HT-29 (cell line): ENCODE results near the gene PTOV1. TPM values are rescaled to one million over a fixed set of nuclear protein-coding genes. Genes with fewer than 3 reads are reported as not detected.

Experiments used
- DNase-seq: peaks from one replicate; pipeline ENCODE4 v3.0.0-alpha.2; 2015; ENCODE audit warnings: low spot score
- total RNA-seq: library from RNA; depleted of rRNA; stranded (reverse); fragments of >200 nt; shearing (Covaris generic); gene quantifications from 2 replicates; pipeline ENCODE4 v1.2.3, GENCODE V29; 2014

PTOV1 gene
- total RNA-seq, 1 experiment from 2014 or later: 218 TPM

DNA sequence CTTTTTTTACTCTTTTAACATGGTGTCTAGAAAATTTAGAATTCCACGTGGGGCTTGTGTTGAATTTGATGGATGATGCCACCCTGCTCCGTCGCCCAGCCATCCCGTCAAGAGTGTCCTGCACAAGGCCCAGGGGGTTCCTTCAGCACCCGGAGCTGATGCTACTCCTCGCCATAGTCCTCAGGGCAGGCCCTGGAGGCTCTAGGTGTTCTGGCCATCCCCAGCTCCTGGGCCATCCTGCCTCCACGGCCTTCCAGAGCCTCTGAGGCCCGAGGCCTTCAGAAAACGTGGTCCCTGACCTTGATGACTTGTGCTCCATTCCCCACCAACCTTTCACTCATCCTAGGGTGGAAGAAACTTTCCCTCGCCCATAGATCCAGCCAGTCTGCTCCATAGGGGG is 22.9 kb downstream of the PTOV1 start:
- no peak for DNase-seq

- no peak for DNase-seq
Measured at GRCh38 chr19:49874503-49875157, 23.7 kb downstream of the PTOV1 start.

- no peak for DNase-seq
Measured at GRCh38 chr19:49875177-49875576, 24.2 kb downstream of the PTOV1 start.

GRCh38 chr19:49875857-49876421 is 25.0 kb downstream of the PTOV1 start:
- DNase-seq: peak; percentile 66

- DNase-seq: peak; percentile 100
Measured at GRCh38 chr19:49876422-49877019, 25.6 kb downstream of the PTOV1 start.

- DNase-seq: peak; percentile 100
Measured at GRCh38 chr19:49877020-49877878, 26.3 kb downstream of the PTOV1 start, which contains the start of the genes AKT1S1 and TBC1D17. AKT1S1 (minus strand) TSS chr19:49877355; CDS start chr19:49873295, 4,060 bp downstream. TBC1D17 (plus strand) TSS chr19:49877702; CDS start chr19:49877724, 22 bp downstream.

DNA sequence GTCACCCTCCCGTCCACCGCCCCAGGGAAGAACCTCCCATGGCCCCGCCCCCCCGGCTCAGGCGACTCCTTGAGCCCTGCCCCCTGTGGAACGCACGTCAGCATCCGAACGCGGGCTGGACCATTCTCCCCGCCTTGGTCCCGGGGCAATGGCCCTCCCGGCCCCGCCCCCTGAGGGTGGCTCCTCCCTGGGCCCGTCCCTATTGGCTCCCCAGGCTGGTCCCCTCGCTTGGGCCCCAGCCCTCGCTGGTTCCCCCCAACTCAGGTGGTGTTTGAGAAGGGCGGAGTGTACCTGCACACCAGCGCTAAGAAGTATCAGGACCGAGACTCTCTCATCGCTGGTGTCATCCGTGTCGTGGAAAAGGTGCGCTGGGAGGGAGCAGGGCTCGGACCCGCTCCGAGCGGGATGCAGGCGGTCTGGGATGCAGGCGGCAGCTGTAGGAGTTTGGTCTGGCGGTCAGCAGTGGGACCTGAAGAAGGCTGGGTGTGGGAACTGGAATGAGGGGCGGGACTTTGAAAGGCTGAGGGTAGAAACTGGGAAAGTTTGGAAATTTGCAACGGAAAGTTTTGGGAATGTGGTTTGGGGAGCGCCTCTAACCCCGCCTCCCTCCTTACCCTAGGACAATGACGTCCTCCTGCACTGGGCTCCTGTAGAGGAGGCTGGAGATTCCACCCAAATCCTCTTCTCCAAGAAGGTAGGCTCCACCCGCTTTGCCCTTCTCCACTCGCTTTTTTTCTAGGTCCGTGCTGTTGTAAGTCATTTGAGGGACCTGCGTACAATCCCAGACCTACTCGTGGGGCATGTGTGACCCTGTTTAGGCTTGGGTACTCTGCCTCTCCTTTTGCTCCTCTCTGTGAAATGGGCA is 27.2 kb downstream of the PTOV1 start:
- DNase-seq: peak; percentile 100

- no peak for DNase-seq
Measured at GRCh38 chr19:49878744-49879070, 27.7 kb downstream of the PTOV1 start.

DNA sequence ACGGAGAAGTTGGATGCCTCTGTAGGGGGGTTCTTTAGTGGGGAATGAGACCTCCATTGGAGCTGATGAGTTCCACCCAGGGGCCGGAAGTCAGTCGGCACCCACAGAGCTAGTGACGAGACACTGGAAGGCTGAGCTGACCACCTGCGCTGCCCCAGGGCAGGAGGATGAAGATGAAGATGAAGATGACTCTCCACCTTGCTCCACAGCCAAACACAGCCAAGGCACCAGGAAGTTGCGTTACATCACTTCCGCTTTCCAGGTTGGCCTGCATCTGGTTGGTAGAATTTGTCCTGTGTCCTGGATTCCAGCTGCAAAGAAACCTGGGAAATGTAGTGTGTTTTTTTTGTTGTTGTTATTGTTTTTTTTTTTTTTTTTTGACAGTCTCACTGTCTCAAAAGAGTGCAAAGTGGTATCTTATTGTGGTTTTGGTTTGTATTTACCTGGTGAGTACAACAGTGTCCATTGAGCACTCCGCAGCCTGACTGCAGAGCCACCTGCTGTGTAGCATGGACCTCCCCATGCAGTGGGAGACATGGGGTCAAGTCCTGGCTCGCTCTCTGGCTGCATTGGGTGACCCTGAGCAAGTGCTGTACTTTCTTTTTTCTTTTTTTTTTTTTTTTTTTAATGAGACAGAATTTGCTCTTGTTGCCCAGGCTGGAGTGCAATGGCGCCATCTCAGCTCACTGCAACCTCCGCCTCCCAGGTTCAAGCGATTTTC is 28.4 kb downstream of the PTOV1 start:
- no peak for DNase-seq

GRCh38 chr19:49880162-49880869 is 29.4 kb downstream of the PTOV1 start:
- DNase-seq: no peak

GRCh38 chr19:49881186-49881585 is 30.2 kb downstream of the PTOV1 start:
- DNase-seq: no peak

DNA sequence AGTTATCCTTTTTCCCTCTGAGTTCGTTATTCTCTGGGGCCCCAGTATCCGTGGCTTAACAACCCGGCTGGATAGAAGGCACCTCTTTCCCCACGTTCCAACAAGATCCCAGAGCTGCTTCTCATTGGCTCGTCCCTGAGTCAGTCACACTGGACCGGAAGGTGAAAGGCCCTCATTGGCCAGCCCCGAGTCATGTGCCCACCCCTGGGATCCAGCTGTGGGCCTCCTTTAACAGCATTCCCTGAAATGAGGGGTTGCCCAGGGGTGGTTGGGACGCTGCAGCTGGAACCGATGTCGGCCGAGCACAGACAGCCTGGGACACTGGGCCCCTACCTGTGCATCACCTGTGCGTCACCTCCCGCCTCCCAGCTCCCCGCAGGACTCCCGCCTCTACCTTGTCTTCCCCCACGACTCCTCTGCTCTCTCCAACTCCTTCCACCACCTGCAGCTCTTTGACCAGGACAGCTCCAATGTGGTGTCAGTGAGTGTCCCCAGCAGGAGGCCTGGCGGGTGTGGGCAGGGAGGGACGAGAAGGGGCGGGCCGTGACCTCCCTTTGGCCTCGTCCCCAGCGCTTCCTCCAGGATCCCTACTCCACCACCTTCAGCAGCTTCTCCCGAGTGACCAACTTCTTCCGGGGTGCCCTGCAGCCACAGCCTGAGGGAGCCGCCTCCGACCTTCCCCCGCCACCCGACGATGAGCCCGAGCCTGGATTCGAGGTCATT is 30.9 kb downstream of the PTOV1 start:
- no peak for DNase-seq

GRCh38 chr19:49882643-49883042 is 31.7 kb downstream of the PTOV1 start:
- DNase-seq: no peak

GRCh38 chr19:49883094-49883493 is 32.1 kb downstream of the PTOV1 start:
- no peak for DNase-seq

DNA sequence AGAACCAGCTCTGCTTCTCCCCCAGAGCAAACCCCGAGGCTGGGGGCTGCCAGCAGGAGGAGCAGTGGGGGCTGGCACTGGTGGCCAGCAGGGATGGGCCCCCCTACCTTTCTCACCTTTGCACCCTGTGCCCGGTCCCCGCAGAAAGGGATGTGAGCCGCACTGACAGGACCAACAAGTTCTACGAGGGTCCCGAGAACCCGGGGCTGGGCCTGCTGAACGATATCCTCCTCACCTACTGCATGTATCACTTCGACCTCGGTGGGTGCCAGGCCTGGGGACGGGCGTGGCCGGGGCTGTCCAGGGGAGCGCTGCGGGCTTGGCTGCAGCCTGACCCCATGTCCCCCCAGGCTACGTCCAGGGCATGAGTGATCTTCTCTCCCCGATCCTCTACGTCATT is 33.1 kb downstream of the PTOV1 start:
- DNase-seq: no peak

DNA sequence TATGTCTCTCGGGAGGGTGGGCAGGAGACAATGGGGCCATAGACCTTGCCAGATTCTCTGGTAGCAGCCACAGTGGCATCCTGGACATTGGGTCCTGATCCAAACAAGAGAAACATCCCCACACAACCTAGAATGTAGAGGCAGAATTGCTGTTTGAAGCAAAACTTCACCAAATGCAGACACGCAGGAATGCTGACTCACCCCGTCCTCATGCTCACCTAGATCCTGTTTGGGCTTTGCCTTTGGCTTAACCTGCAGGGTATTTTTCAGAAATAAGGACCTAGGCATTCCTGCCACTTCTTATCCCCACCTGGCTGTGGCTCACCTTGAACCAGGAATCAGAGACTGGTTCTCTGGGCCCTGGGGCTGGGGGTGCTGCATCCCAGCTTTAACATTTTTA is 33.8 kb downstream of the PTOV1 start:
- no peak for DNase-seq

- DNase-seq: peak; percentile 81
Measured at GRCh38 chr19:49887037-49887664, 36.2 kb downstream of the PTOV1 start.

- peak; percentile 85 for DNase-seq
Measured at GRCh38 chr19:49887665-49888509, 36.9 kb downstream of the PTOV1 start.
